Ovary (tissue), 10 donors: Measurements from ENCODE around the gene HRC. TPM values are rescaled to one million over a fixed set of nuclear protein-coding genes. Genes with fewer than 3 reads are reported as not detected.

Experiments used
- DNase-seq, 5 donors: peaks; one replicate each; pipeline ENCODE4 v3.0.0-alpha.2; 2019 to 2020
- H3K27ac ChIP-seq, 2 donors: fragments of 200-600 bp; one replicate each; pipeline versions ENCODE4 v1.5.1 to v1.8.0; 2019 to 2022
- H3K27me3 ChIP-seq: fragments of 200-600 bp; one replicate; pipeline ENCODE4 v1.8.0; 2022
- H3K36me3 ChIP-seq: fragments of 200-600 bp; sonication (generic); one replicate; pipeline ENCODE4 v1.5.1; 2019
- H3K4me1 ChIP-seq: one replicate; pipeline ENCODE4 v1.8.1; 2013; ENCODE audit warnings: mild to moderate bottlenecking, moderate library complexity; ENCODE audit not compliant: insufficient read depth
- H3K4me3 ChIP-seq: fragments of 200-600 bp; sonication (generic); one replicate; pipeline ENCODE4 v1.5.1; 2017
- H3K9me3 ChIP-seq, 2 donors: fragments of 200-600 bp in 1 of 2; sonication (generic) in 1 of 2; one replicate each; pipeline versions ENCODE4 v1.5.1 to v1.8.1; 2013 to 2019; ENCODE audit warnings: mild to moderate bottlenecking in 1 of 2, moderate library complexity in 1 of 2
- EP300 ChIP-seq: sonication (generic); formaldehyde crosslinking; IDR thresholded peaks from one replicate; pipeline ENCODE4 v1.6.1; 2017; ENCODE audit warnings: antibody characterized with exemption
- POLR2A ChIP-seq: fragments of 450-650 bp; IDR thresholded peaks from one replicate; pipeline ENCODE4 v1.6.1; 2017; ENCODE audit warnings: antibody characterized with exemption, mild to moderate bottlenecking, moderate library complexity
- WGBS, 3 donors: extraction: QIAGEN DNeasy Blood & Tissue Kit in 1 of 3; methylation state at CpG; one replicate each; pipeline versions ENCODE4 v1.1.5 to v1.1.7; 2013 to 2017; 5-methylcytosine and 5-hydroxymethylcytosine counted together
- intact Hi-C, 4 donors: fragments of 100-400 bp; cut with DNase I; formaldehyde crosslinking; loops; one replicate each; pipeline versions ENCODE4 v1.11.0 to v1.15.1; 2022 to 2023
- long read RNA-seq, 3 donors: library from polyadenylated mRNA in 2 of 3; unstranded in 2 of 3; transcript quantifications; one replicate each; pipeline ENCODE4 v2.0.0 and lab custom pipeline, GENCODE V29; 2021 to 2026
- polyA plus RNA-seq, 2 donors: library from polyadenylated mRNA; stranded (reverse); fragments of 200-250 nt in 1 of 2; fragments of 350-450 nt in 1 of 2; fragmentation: Illumina TruSeq in 1 of 2; extraction: RNeasy Lipid Tissue Mini Kit (QIAGEN cat#74804) in 1 of 2; gene quantifications; one replicate each; pipeline ENCODE4 v1.2.3, GENCODE V29; 2013 to 2014
- total RNA-seq, 7 donors: library from RNA; depleted of rRNA in 2 of 7; stranded (reverse); fragments of >200 nt in 2 of 7; fragmentation: NEBNext Ultra II Directional in 3 of 7; extraction: Animal tissue kit (Norgen Biotek cat#: 25700) in 3 of 7; gene quantifications; one replicate each; pipeline versions ENCODE4 v1.1.0 to v1.2.4, GENCODE V29; 2016 to 2023
- TF ChIP-seq, protein P1 (sequence below), 3 donors: fragments of 450-650 bp in 2 of 3; fragments of 200-600 bp in 1 of 3; IDR thresholded peaks; one replicate each; pipeline versions ENCODE4 v1.5.1 to v1.8.0; 2016 to 2022; ENCODE audit warnings: antibody characterized with exemption in 3 of 3, mild to moderate bottlenecking in 1 of 3
- donor health status: DM: no; HTN: no; CAD: no; lungs with moderate emphysema.
- donor health status: DM: no; HTN: no; CAD: no.
- donor health status: Bipolar disorder and iron deficiency.
- donor health status: DM: yes; HTN: yes; CAD: no.
- donor health status: DM: no; HTN: no; CAD: no.
- donor health status: DM: yes; HTN: yes; CAD: no.

The HRC gene
- total RNA-seq (1 to 10 TPM in 5 of 7 donors, under 1 TPM in 2; 0.36 to 3.0 (median 2.1) TPM), polyA plus RNA-seq (10 to 100 TPM in 1 of 2 donors, 1 to 10 TPM in 1; 4.0 to 10.5 TPM)
- long read RNA-seq, donor 1, partial matches to known transcripts: 0 of 7 reads
- long read RNA-seq, donor 1, other reads (novel, unspliced or antisense): 7 of 7 reads
- long read RNA-seq, donor 2: 0 reads
- long read RNA-seq, donor 3, partial matches to known transcripts: 0 of 3 reads
- long read RNA-seq, donor 3, other reads (novel, unspliced or antisense): 1 of 3 reads

DNA sequence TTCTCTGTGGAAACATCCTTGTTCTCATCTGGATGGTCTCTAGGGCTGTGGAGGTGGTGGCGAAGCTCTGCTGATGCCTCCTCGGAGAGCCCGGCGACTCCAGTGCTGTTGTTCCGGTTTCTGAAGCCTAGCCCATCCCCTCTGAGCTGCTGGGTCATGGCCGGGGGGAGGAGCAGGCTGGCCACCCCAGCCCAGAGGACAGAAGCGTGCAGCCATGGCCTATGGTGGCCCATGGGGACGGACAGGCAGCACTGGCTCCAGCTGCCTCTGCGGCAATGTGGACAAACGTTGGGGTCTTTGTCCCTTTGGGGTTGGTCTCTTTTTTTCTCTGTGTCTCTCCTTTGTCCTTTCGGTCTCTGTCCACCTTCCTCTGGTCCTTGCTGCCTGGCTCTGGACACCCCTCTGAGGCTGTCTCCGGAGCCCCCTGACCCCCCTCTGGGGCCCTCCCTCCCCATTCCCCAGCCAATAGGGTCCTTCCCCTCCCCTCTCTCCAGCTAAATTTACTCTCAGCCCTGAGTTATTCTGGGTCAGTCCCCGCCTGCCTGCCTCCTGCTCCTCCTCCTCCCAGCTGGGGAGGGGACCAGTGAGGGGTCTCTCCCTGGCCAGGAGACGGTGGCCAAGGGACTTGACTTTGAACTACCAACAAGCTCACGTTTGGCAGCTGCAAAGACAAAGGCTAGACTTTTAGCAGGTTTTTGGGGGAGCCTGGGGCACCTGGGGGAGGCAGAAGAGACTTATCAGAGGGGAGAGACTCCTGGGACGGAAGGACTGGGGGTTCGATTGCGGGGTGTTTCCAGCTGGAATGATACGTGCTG lies at the start of gene HRC:
Gene HRC (minus strand): TSS at position 392 of the 815 bp plus-strand sequence. CDS start 159 bp downstream, at position 233.
- DNase-seq: no peak
- H3K27ac ChIP-seq: peak within 1 kb of the TSS in 1 of 2 donors; percentile 20
- 26 to 33% (median 33%) methylated on average over 15 to 19 of the region's 19 CpGs for WGBS, 3 donors
- H3K27me3 ChIP-seq: no peaks in the 10 kb centered on the region
- intact Hi-C loops: no loop called here
- H3K4me3 ChIP-seq: no peak within 1 kb of the TSS
- TF ChIP-seq POLR2A (no peak), EP300 (no peak)
- TF ChIP-seq, protein P1, sequence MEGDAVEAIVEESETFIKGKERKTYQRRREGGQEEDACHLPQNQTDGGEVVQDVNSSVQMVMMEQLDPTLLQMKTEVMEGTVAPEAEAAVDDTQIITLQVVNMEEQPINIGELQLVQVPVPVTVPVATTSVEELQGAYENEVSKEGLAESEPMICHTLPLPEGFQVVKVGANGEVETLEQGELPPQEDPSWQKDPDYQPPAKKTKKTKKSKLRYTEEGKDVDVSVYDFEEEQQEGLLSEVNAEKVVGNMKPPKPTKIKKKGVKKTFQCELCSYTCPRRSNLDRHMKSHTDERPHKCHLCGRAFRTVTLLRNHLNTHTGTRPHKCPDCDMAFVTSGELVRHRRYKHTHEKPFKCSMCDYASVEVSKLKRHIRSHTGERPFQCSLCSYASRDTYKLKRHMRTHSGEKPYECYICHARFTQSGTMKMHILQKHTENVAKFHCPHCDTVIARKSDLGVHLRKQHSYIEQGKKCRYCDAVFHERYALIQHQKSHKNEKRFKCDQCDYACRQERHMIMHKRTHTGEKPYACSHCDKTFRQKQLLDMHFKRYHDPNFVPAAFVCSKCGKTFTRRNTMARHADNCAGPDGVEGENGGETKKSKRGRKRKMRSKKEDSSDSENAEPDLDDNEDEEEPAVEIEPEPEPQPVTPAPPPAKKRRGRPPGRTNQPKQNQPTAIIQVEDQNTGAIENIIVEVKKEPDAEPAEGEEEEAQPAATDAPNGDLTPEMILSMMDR (IDR thresholded peaks at IDR 0.05): no peak
- H3K9me3 ChIP-seq: no peaks in the 10 kb centered on the region
- peaks cover 3% of the 10 kb centered on the region for H3K4me1 ChIP-seq
- H3K36me3 ChIP-seq: no peaks in the 10 kb centered on the region

DNA sequence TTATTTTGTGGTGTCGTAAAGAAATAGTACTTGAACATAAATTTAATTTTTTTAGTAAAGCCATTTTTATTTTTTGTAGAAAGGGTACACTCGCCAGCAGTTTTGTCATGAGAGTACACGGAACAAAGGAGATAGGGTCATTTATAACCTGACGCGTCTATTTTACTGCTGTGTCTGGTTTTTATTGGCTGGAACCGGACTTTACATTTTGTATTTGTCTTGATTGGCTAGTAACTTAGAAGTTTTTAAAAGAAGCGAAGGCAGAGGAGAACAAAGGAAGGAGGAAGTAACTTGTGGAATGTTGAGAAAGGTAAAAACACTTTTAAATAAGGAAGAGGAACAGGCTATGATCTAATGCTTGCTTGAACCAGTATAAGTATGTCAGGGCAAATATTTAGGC lies 45.8 kb upstream of the HRC start:
- Histone ChIP-seq H3K36me3 (no peaks in the 10 kb centered on the region), H3K4me1 (no peaks in the 10 kb centered on the region), H3K27me3 (no peaks in the 10 kb centered on the region), H3K9me3 (no peaks in the 10 kb centered on the region), H3K27ac (no peak overlapping the region), H3K4me3 (no peak overlapping the region)
- intact Hi-C loops: no loop called here
- DNase-seq: no peak
- 93 to 94% (median 94%) methylated on average over 7 of the region's 7 CpGs for WGBS, 3 donors
- TF ChIP-seq POLR2A (no peak), EP300 (no peak)
- TF ChIP-seq, protein P1 (IDR thresholded peaks at IDR 0.05): no peak

- 88 to 89% (median 88%) methylated on average over 29 of the region's 29 CpGs for WGBS, 3 donors
- Histone ChIP-seq H3K4me1 (no peaks in the 10 kb centered on the region), H3K27me3 (no peaks in the 10 kb centered on the region), H3K27ac (no peak overlapping the region), H3K9me3 (no peaks in the 10 kb centered on the region), H3K4me3 (no peak overlapping the region), H3K36me3 (no peaks in the 10 kb centered on the region)
- intact Hi-C loops: no loop called here
- TF ChIP-seq, protein P1 (IDR thresholded peaks at IDR 0.05): no peak
- no peak for TF ChIP-seq EP300
- no peak for TF ChIP-seq POLR2A
- DNase-seq: no peak
Observed at GRCh38 chr19:49200238-49200862, 45.2 kb upstream of the HRC start.

DNA sequence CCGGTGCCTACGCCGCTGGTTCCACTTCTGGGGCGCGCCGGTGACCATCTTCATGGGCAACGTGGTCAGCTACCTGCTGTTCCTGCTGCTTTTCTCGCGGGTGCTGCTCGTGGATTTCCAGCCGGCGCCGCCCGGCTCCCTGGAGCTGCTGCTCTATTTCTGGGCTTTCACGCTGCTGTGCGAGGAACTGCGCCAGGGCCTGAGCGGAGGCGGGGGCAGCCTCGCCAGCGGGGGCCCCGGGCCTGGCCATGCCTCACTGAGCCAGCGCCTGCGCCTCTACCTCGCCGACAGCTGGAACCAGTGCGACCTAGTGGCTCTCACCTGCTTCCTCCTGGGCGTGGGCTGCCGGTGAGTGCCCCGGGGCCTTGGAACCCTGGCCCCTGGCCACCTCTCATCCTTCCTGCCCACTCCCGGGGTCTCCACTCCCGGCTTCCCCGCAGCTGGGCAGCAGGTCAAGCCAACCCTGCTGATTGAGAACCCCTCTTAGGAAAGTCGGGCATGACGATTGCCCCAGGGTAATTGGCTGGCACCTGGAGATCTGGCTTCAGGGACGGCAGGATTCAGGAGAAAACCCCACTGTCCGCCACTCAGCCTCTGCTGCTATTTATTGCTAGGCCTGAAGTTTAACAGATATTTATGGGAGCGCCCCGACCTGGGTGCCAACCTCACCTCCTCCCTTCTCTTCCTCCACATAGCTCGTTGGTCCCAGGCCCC lies 41.5 kb upstream of the HRC start:
- TF ChIP-seq EP300: no peak
- TF ChIP-seq, protein P1 (IDR thresholded peaks at IDR 0.05): no peak
- TF ChIP-seq POLR2A: no peak
- 51 to 65% (median 52%) methylated on average over 36 to 40 of the region's 40 CpGs for WGBS, 3 donors
- H3K4me3 ChIP-seq: no peak overlapping the region
- H3K36me3 ChIP-seq: no peaks in the 10 kb centered on the region
- peak in 2 of 5 donors; percentile 41 to 42 for DNase-seq
- no peaks in the 10 kb centered on the region for H3K4me1 ChIP-seq
- no peaks in the 10 kb centered on the region for H3K27me3 ChIP-seq
- H3K27ac ChIP-seq: no peak overlapping the region
- intact Hi-C loops: no loop called here
- no peaks in the 10 kb centered on the region for H3K9me3 ChIP-seq
